Rectal smooth muscle tissue (tissue), 1 donor: Measurements from ENCODE around the gene FAM89B.
"Not testable (repeated sequence)": the region's sequence is repeated elsewhere in the genome, so short reads cannot be mapped to it uniquely, and the experiment has no call there.

Experiments used
- H3K27ac ChIP-seq: one replicate; pipeline ENCODE4 v1.7.0; 2013; ENCODE audit warnings: low read depth, low read length, inconsistent platforms
- H3K27me3 ChIP-seq: one replicate; pipeline ENCODE4 v1.7.0; 2013; ENCODE audit warnings: low read length; ENCODE audit not compliant: control insufficient read depth, insufficient read depth
- H3K36me3 ChIP-seq: one replicate; pipeline ENCODE4 v1.7.0; 2013; ENCODE audit warnings: low read length; ENCODE audit not compliant: control insufficient read depth, insufficient read depth
- H3K4me1 ChIP-seq: one replicate; pipeline ENCODE4 v1.7.0; 2013; ENCODE audit warnings: low read length; ENCODE audit not compliant: control insufficient read depth, insufficient read depth
- H3K4me3 ChIP-seq: one replicate; pipeline ENCODE4 v1.7.0; 2013; ENCODE audit warnings: low read length
- H3K9ac ChIP-seq: one replicate; pipeline ENCODE4 v1.7.0; 2013; ENCODE audit warnings: low read length

FAM89B gene

DNA sequence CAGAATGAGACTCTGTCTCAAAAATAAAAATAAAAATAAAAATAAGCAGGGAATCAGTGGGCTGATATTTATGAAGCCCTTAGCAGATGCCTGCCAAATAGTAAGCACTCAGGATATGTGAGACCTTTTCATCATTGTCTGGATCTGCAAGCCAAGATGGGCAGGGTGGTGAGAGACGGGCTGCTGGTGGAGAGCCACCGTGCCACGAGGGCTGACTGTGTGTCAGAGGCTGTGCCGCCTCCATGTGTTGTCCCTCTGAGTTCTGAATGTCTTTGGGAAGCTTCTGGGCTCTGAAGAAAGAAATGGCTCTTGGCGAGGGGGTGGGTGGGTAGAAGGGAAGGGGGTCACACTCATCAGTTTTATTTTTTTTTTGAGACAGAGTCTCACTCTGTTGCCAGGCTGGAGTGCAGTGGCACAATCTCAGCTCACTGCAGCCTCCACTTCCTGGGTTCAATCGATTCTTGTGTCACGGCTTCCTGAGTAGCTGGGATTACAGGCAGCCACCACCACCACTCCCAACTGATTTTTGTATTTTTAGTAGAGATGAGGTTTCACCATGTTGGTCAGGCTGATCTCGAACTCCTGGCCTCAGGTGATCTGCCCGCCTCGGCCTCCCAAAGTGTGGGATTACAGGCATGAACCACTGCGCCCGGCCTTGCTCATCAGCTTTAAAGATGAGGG is 7.3 kb upstream of the FAM89B start:
- H3K4me3 ChIP-seq, H3K36me3 ChIP-seq, H3K27ac ChIP-seq, H3K27me3 ChIP-seq, H3K9ac ChIP-seq: not testable (repeated sequence)
- H3K4me1 ChIP-seq, result peaks cover 25% of the 10 kb centered on the region

DNA sequence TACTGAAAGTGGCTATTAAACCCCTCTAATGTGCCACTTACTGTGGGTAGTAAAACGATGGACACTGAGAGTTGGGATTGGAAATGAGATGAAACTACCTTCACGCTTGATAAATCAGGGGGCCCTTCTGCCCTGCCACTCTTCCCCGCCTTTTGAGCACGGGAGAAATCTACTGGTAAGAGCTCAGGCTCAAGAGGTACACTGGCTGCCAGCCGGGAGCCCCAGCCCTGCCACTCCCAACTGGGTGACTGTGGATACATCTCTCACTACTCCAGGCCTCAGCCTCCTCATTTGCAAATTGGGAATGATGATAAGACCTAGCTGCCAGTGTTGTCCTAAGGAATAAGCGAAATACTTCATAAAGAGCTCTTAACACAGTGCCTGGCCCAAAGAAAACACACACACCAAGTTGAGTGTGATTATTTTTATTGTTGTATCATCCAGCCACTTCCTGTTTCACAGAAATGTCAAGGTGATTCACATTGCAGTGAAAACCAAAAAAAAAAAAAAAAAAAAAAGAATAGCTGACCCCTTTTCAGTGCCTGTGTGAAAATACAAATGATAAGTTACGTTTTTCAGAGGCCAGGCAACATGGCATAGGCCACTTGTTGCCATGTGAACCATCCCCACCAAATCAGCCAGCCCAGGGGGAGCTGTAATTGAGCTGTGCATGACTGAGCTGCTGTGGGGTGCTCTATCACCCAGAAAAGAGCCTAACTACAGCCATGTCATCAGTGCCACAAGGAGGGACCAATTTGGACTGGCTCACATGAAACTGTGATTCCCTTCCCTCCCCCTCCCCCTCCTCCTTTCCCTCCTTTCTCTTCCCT is 6.5 kb upstream of the FAM89B start:
- Histone ChIP-seq H3K36me3 (no peaks in the 10 kb centered on the region), H3K4me3 (no peak overlapping the region), H3K27ac (no peak overlapping the region), H3K27me3 (no peaks in the 10 kb centered on the region), H3K9ac (no peak overlapping the region), H3K4me1 (peaks cover 18% of the 10 kb centered on the region)

DNA sequence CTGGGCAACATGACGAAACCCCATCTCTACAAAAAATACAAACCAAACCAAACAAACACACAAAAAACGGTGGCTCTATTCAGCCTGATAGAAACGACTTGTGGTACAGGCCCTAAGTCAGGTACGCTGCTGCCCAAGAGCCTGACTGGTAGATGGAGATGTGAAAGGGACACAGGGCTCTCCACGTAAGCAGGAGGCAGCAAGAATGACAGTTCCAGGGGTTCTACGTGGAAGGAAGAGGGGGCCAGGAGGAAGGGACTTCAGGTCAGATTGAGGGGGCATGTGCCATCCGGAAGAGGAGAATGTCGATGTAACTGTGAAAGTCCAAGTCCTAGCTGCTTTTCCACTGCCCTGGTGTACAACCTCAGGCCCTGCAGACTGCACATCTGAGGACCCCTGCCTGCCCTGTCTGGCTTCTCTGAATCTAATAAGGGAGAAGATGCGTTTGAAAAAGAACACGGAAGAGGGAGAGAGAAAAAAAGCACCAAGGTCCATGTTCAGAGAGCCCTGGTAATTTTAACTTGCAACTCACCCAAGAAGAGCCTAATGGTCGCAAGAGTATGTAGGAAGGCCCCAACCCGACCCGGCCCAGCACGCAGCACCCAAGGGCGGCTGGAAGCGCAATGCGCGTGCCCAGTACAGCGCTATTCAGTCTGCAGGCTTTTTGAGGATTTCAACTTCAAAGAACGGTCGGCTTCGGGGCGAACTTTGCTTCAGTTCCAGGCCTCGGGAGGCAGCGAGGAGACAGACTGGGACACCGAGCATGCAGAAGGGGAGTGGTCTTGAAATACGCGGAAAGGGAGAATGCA is 3.0 kb upstream of the FAM89B start:
- Histone ChIP-seq H3K27ac (peak overlapping the region; percentile 95), H3K4me3 (peak overlapping the region; percentile 98), H3K9ac (peak overlapping the region; percentile 79), H3K27me3 (no peaks in the 10 kb centered on the region), H3K36me3 (no peaks in the 10 kb centered on the region), H3K4me1 (peaks cover 34% of the 10 kb centered on the region)

DNA sequence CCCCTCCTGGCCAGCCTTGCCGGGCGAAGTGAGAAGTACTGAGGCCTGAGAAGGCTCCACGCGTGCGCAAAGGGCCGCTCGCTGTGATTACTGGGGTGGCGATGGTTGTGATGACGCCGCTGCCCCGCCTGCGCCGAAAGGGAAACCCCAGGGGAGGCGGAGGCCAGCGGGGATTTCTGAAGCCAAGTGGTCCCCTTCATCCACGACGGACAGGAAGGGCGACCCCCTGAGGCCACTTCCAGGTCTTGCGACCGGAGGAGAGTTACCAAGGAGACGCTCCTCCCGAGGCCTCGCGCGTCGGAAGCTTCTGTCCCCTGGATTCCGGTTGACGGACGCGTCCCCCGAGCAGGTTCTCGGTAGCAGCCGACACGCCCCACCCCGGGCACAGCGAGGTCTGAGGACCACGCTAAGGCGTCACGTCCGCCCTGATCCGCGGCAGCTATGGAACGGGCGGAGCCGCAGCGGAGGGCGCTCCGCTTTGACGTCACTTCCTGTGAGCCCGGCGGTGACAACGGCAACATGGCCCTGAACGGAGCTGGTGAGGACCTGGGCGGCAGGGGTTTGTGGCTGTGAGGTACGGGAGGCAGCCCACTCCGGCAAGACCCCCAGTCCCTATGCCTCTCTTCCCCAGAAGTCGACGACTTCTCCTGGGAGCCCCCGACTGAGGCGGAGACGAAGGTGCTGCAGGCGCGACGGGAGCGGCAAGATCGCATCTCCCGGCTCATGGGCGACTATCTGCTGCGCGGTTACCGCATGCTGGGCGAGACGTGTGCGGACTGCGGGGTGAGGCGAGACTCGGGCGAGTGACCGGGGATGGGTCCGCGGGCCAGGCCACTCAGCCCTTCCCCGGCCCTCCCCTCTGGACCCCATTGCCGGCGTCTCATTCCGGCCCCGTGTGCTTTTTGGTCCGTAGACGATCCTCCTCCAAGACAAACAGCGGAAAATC is 2.1 kb upstream of the FAM89B start, which contains the start of gene ZNRD2:
TSS of gene ZNRD2 (plus strand) at position 505 of the 946 bp plus-strand sequence. CDS start at position 520, 15 bp downstream.
- Histone ChIP-seq H3K27me3 (no peaks in the 10 kb centered on the region), H3K4me3 (peak within 1 kb of the TSS; percentile 98), H3K27ac (peak within 1 kb of the TSS; percentile 95), H3K4me1 (peaks cover 37% of the 10 kb centered on the region), H3K36me3 (no peaks in the 10 kb centered on the region), H3K9ac (peak within 1 kb of the TSS; percentile 79)

DNA sequence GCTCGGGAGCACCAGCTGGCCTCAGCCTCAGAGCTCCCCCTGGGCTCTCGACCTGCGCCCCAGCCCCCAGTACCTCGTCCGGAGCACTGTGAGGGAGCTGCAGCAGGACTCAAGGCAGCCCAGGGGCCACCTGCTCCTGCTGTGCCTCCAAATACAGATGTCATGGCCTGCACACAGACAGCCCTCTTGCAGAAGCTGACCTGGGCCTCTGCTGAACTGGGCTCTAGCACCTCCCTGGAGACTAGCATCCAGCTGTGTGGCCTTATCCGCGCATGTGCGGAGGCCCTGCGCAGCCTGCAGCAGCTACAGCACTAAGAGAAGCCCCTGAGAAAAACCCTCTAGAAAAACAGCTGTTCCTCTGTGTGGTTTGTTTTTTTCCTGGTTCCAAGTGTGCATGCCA is 918 bp upstream of the FAM89B start:
- Histone ChIP-seq H3K27ac (peak overlapping the region; percentile 87), H3K4me3 (peak overlapping the region; percentile 98), H3K9ac (no peak overlapping the region), H3K4me1 (peaks cover 40% of the 10 kb centered on the region), H3K27me3 (no peaks in the 10 kb centered on the region), H3K36me3 (no peaks in the 10 kb centered on the region)

DNA sequence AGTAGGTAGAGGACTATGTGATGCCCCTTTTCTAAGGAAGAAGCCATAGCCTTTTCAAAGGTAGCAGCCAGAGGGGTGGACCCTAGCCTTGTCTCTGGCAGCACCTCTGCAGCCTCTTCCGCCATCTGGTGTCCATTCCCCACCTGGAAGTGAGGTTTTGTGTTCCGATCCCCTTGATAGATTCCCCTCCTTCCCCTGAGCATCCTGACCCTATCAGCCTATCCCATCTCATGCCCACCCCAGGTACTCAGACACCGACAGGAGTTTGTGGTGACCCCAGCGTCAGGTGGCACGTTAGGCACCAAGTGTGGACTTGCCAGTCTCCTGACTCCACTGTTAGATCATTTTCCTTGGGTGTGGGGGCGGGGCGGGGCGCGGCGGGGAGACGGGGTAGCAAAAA is 398 bp upstream of the FAM89B start:
- Histone ChIP-seq H3K4me1 (peaks cover 40% of the 10 kb centered on the region), H3K27ac (peak overlapping the region; percentile 87), H3K9ac (peak overlapping the region; percentile 27), H3K27me3 (no peaks in the 10 kb centered on the region), H3K36me3 (no peaks in the 10 kb centered on the region), H3K4me3 (peak overlapping the region; percentile 98)

DNA sequence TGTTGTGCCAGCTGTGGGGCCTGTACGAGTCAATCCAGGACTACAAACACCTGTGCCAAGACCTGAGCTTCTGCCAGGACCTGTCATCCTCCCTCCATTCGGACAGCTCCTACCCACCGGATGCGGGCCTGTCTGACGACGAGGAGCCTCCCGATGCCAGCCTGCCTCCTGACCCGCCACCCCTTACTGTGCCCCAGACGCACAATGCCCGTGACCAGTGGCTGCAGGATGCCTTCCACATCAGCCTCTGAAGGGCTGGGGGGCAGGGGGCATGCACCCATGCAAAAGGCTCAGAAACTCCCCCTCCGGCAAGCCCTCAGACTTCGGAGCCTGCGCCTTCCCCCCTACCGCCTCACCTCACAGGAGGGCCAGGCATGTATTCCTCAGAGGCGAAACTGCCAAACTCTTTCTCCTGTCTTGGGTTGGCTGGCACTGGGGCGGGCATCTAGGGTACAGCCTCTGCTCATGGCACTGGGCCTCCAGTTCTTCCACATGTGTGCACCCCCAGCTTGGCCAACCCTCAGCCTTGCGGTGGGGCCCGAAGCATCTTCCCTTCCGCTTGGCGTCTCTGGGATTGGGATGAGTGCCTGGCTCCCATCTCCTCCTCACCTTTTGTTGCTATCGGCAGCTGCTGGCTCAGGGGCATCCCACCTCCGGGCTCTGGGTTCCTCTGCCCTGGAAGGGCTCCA is 1.2 kb downstream of the FAM89B start:
- Histone ChIP-seq H3K4me1 (peaks cover 44% of the 10 kb centered on the region), H3K36me3 (no peaks in the 10 kb centered on the region), H3K4me3 (peak overlapping the region; percentile 98), H3K27me3 (no peaks in the 10 kb centered on the region), H3K9ac (peak overlapping the region; percentile 24), H3K27ac (peak overlapping the region; percentile 87)

DNA sequence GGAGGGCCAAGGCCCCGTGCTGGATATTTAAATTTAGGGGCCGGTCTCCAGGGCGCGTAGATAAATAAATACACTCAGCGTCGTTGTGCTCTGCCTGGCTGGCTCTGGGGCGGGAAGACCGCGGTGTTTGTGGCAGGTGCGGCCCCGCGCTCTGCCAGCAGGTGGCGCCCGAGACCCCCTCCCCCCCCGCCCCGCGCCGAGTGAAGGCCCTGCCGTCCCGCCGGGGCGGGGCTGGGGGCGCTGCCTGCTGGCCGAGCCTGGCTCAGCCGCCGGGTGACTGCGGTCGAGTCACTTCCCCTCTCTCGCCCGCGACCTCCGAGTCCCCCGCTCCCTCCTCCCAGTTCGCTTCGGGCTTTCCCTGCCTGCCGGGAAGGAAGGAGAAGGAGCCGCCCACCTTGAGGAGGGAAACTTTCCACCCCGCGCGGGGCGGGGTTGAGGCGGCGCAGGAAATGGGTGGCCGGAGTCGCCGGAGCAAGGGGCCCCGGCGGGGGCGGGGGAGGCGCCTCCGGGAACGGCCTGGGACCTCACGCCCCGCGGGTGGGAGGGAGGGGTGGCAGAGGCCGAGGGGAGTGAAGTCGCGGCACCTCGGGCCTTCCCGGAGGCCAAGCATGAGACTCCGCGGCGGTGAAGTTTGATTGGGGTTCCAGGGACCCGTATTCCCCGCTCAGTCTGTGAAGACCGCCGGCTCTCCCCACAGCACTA is 1.9 kb downstream of the FAM89B start:
- H3K9ac ChIP-seq, result peak overlapping the region; percentile 58
- no peaks in the 10 kb centered on the region for H3K27me3 ChIP-seq
- peaks cover 36% of the 10 kb centered on the region for H3K4me1 ChIP-seq
- H3K36me3 ChIP-seq, result no peaks in the 10 kb centered on the region
- peak overlapping the region; percentile 87 for H3K27ac ChIP-seq
- peak overlapping the region; percentile 98 for H3K4me3 ChIP-seq

DNA sequence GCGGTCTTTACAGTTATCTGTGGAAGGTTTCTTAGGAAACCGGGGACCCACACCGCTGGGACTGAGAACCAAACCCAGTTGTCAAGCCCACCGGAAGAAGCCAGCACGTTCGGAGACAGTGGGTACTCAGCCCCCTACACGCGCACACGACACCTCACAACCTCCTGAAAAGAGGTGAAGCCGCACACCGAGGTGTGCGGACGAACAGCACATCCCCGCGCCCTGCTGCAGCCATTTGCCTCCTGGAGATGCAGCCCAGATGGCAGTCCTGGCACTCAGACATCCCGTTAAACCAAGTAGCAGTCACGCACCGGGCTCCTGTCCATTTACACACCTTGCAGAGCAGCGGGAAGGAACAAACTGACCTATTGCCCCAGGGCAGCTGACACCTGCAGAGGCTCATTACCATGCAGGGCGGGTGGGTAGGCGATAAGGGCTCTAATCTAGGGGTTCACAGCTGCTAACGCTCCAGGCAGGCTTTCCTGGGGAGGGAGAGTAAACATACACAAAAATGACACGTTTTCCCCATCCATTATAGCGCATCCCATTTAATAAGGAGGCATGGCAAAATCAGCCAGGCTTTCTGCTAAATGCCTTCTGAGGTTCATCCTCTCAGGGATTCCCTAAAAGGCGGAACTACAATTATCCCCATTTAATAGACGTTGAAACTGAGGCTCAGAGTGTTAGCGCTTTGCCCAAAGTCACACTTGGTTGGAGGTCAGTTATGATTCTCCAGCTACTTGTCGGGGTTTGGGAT is 2.7 kb downstream of the FAM89B start:
- Histone ChIP-seq H3K27ac (peak overlapping the region; percentile 87), H3K4me1 (peaks cover 34% of the 10 kb centered on the region), H3K9ac (peak overlapping the region; percentile 58), H3K4me3 (peak overlapping the region; percentile 62), H3K36me3 (peaks cover 6% of the 10 kb centered on the region), H3K27me3 (no peaks in the 10 kb centered on the region)

DNA sequence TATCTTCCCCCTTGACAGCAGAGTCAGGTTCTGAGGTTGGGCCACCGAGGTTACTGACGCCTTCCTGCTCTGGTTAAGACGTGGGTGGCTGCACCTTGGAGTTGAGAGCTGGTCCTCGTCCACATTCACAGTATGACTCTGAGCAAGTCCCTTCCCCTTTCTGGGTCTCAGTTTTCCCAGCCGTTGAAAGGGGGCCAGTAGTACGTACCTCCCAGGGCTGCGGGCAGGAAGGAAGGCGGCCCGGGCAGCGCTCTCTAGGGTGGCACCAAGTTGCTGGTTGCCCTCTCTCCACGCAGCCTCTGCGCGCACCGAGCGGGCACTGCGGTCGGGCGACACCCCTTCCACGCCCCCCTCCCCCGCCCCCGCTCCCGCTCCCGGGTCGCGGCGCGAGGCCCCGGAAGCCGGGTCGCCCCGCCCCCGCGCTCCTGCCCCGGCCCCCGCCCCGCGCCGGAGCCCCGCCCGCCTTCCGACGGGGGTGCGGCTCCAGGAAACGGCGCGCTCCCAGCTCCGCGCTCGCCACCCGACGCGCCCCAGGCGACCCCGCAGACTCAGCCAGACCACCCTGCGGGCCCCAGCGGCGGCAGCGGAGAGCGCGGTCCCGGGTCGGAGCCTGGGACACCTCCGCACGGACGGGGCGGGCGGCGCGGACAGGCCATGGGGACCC is 3.4 kb downstream of the FAM89B start, which contains the start of gene EHBP1L1:
TSS of gene EHBP1L1 (plus strand) at position 486 of the 664 bp plus-strand sequence. CDS start 250 bp downstream, outside the sequence.
- peak within 1 kb of the TSS; percentile 87 for H3K9ac ChIP-seq
- peak within 1 kb of the TSS; percentile 86 for H3K4me3 ChIP-seq
- peaks cover 34% of the 10 kb centered on the region for H3K4me1 ChIP-seq
- H3K27ac ChIP-seq, result peak within 1 kb of the TSS; percentile 98
- no peaks in the 10 kb centered on the region for H3K27me3 ChIP-seq
- peaks cover 14% of the 10 kb centered on the region for H3K36me3 ChIP-seq
